ENCODE measurements around the gene SLC37A3.

DNA sequence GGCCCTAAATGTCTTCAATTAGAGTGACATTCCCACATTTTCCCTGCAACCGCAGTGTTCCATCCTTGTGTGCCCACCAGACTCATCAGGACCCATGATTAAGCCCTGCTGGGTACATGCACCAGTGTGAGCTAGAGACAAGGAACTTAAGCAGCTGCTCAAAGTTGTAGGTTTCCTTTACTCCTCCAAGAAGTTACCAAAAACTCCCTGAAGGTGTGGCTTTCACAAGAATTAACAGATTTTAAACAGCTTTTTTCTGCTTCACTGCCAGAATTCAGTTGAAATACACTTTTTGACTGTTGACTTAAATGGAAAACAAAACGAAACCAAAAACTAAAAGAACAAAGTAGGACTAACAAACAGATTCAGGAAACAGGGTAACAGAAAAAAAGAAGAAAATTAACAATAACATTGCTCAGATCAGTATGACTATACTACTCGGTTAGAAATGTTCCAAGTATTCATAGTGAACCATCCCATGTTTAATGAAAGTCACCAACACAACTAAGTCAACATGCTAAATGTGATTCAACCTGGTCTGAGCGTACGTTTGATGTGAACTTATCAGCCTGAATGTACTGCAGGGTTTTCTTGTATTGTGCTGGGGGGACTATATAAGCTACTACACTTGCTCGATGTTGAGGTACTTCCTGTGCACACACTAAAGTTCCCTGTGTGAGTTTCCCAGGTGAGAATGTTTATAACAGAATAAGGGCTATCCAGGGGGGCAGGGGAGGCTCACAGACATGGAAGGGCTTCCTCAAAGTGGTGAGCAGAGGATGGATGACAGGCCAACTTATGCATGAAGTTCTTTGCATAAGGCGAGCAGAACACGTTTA lies 22.2 kb downstream of the SLC37A3 start:
- no peak for TF ChIP-seq POLR2A (IDR thresholded peaks at IDR 0.05)
- TF ChIP-seq, protein P1, sequence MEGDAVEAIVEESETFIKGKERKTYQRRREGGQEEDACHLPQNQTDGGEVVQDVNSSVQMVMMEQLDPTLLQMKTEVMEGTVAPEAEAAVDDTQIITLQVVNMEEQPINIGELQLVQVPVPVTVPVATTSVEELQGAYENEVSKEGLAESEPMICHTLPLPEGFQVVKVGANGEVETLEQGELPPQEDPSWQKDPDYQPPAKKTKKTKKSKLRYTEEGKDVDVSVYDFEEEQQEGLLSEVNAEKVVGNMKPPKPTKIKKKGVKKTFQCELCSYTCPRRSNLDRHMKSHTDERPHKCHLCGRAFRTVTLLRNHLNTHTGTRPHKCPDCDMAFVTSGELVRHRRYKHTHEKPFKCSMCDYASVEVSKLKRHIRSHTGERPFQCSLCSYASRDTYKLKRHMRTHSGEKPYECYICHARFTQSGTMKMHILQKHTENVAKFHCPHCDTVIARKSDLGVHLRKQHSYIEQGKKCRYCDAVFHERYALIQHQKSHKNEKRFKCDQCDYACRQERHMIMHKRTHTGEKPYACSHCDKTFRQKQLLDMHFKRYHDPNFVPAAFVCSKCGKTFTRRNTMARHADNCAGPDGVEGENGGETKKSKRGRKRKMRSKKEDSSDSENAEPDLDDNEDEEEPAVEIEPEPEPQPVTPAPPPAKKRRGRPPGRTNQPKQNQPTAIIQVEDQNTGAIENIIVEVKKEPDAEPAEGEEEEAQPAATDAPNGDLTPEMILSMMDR (IDR thresholded peaks at IDR 0.05) = no peak
